Ishikawa (cell line): ENCODE results near the gene ETNK2.
A peak's percentile ranks its signal among the peaks of the same experiment; 100 is the strongest.

Experiments used
- CEBPB ChIP-seq: IDR thresholded peaks from 2 replicates; pipeline ENCODE4 v1.6.1; 2012
- CREB1 ChIP-seq: IDR thresholded peaks from 2 replicates; pipeline ENCODE4 v1.6.1; 2012; ENCODE audit warnings: low read depth
- EGR1 ChIP-seq: IDR thresholded peaks from 2 replicates; pipeline ENCODE4 v1.6.1; 2012
- EP300 ChIP-seq: IDR thresholded peaks from 2 replicates; pipeline ENCODE4 v1.6.1; 2012; ENCODE audit warnings: borderline replicate concordance
- FOXM1 ChIP-seq: IDR thresholded peaks from 2 replicates; pipeline ENCODE4 v1.6.1; 2012; ENCODE audit warnings: low read depth, borderline replicate concordance
- NFIC ChIP-seq: IDR thresholded peaks from 2 replicates; pipeline ENCODE4 v1.6.1; 2012
- RAD21 ChIP-seq: IDR thresholded peaks from 2 replicates; pipeline ENCODE4 v1.6.1; 2012; ENCODE audit warnings: low read depth
- TAF1 ChIP-seq: IDR thresholded peaks from 2 replicates; pipeline ENCODE4 v1.6.1; 2012; ENCODE audit warnings: low read depth, mild to moderate bottlenecking
- TCF12 ChIP-seq: IDR thresholded peaks from 2 replicates; pipeline ENCODE4 v1.6.1; 2012; ENCODE audit warnings: low read depth
- TEAD4 ChIP-seq: IDR thresholded peaks from 2 replicates; pipeline ENCODE4 v1.6.1; 2012
- YY1 ChIP-seq: IDR thresholded peaks from 2 replicates; pipeline ENCODE4 v1.6.1; 2012; ENCODE audit warnings: low read depth
- ZBTB7A ChIP-seq: IDR thresholded peaks from 2 replicates; pipeline ENCODE4 v1.6.1; 2012; ENCODE audit warnings: low read depth
- TF ChIP-seq, protein P1 (sequence below): IDR thresholded peaks from 2 replicates; pipeline ENCODE4 v1.6.1; 2012; ENCODE audit warnings: low read depth, mild to moderate bottlenecking
- TF ChIP-seq, protein P2 (sequence below): IDR thresholded peaks from 2 replicates; pipeline ENCODE4 v1.6.1; 2012
- TF ChIP-seq, protein P3 (sequence below): IDR thresholded peaks from 2 replicates; pipeline ENCODE4 v1.6.1; 2012

ETNK2 gene

DNA sequence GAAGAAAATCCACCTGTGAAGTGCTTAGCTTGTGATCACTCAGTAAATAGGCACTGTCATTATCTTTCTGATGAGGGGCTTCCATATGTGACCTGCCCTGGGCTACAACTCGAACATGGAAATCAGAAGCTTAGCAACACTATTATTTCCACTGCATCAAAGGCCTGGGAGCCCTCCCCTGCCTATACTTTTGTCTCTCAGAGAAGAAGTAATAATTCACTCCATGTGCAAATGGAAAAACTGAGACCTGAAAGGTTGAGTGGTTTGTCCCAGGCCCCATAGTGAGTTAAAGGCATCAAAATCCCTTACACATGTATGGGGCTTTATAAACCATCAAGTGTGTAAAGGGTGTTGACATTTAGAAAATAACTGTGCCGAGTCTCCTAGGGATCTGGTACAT is 58.1 kb downstream of the ETNK2 start:
- TF ChIP-seq FOXM1: no peak
- TF ChIP-seq NFIC: 0 out of 2 replicates have a peak, but pooled peaks have one; percentile 4

DNA sequence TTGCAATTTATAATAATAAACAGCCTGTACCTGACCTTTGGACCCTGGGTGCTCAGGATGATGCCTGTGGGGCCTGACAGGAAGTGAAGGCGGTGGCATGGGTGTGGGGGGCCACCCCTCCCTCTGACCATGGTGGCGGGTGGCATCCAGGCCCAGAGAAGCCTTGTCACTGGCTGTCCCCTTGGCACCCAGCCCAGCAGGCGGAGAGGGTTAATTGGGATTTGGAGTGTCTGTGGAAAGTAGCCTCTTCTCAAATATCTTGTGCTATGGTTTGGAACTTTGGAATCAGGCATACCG is 58.5 kb downstream of the ETNK2 start:
- no peak for TF ChIP-seq ZBTB7A
- TF ChIP-seq RAD21: no peak
- TF ChIP-seq NFIC: 0 out of 2 replicates have a peak, but pooled peaks have one; percentile 42

DNA sequence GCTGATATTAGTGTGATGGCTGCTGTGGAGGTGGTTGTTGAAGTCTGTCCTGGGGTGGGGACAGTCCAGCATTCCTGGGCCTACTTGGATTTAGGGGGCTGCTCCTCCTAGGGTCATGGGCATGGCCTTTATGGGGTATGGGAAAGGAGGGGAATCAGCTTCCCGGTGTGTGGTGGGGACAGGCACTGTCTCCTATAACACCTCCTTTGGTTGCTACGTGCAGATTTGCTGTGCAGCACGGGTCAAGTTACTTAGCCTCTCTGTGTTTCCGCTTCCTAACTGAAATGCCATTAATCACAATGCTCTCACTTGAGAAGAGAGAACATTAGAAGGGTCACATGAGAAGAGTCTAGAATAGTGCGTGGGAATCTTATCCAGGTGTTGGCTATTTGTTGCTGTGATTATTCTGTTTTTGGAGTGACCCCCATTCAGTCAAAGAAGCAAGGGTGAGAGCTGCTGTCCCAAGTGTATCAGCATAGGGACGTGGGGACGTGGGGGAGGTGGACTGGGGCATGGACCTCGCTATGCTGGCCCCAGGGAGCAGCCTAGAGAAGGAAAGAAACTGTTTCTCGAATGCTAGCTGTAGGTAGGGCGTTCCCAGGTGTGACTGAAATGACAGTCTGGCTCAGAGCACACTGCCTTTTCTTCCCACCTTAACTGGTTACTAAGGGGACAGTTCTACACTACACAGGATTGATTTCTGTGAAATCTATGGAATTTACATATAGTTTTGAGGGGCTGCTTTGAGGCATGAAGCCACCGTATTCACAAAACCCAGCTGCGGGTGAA is 59.0 kb downstream of the ETNK2 start:
- TF ChIP-seq CREB1 (no peak), TEAD4 (no peak), FOXM1 (no peak), RAD21 (no peak), NFIC (no peak), TCF12 (no peak), EGR1 (no peak), TAF1 (no peak), ZBTB7A (no peak), CEBPB (no peak), EP300 (no peak), YY1 (no peak)
- TF ChIP-seq, protein P1, sequence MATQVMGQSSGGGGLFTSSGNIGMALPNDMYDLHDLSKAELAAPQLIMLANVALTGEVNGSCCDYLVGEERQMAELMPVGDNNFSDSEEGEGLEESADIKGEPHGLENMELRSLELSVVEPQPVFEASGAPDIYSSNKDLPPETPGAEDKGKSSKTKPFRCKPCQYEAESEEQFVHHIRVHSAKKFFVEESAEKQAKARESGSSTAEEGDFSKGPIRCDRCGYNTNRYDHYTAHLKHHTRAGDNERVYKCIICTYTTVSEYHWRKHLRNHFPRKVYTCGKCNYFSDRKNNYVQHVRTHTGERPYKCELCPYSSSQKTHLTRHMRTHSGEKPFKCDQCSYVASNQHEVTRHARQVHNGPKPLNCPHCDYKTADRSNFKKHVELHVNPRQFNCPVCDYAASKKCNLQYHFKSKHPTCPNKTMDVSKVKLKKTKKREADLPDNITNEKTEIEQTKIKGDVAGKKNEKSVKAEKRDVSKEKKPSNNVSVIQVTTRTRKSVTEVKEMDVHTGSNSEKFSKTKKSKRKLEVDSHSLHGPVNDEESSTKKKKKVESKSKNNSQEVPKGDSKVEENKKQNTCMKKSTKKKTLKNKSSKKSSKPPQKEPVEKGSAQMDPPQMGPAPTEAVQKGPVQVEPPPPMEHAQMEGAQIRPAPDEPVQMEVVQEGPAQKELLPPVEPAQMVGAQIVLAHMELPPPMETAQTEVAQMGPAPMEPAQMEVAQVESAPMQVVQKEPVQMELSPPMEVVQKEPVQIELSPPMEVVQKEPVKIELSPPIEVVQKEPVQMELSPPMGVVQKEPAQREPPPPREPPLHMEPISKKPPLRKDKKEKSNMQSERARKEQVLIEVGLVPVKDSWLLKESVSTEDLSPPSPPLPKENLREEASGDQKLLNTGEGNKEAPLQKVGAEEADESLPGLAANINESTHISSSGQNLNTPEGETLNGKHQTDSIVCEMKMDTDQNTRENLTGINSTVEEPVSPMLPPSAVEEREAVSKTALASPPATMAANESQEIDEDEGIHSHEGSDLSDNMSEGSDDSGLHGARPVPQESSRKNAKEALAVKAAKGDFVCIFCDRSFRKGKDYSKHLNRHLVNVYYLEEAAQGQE: no peak
- TF ChIP-seq, protein P2, sequence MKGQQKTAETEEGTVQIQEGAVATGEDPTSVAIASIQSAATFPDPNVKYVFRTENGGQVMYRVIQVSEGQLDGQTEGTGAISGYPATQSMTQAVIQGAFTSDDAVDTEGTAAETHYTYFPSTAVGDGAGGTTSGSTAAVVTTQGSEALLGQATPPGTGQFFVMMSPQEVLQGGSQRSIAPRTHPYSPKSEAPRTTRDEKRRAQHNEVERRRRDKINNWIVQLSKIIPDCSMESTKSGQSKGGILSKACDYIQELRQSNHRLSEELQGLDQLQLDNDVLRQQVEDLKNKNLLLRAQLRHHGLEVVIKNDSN: no peak
- TF ChIP-seq, protein P3, sequence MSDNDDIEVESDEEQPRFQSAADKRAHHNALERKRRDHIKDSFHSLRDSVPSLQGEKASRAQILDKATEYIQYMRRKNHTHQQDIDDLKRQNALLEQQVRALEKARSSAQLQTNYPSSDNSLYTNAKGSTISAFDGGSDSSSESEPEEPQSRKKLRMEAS: no peak

DNA sequence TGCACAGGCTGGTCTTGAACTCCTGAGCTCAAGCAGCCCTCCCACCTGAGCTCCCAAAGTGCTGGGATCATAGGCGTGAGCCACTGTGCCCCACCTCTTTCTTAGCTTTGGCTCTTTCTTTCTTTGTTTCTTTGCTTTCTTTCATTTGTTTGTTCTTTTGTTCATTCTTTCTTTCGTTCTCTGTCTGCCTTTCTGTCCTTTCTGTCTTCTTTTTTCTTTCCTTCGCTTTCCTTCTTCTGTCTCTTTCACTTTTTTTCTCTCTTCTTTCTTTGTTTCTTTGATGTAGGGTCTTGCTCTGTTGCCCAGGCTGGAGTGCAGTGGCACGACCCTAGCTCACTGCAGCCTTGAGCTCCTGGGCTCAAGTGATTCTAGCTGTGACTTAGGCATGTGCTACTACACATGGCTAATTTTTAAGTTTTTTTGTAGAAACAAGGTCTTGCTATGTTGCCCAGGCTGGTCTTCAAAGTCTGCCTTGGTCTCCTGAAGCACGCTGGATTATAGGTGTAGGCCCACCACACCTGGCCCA is 60.0 kb downstream of the ETNK2 start:
- TF ChIP-seq EP300 (no peak), TAF1 (no peak), YY1 (no peak), NFIC (no peak), FOXM1 (no peak), RAD21 (no peak), CREB1 (no peak), TEAD4 (no peak), TCF12 (no peak), EGR1 (no peak), CEBPB (no peak), ZBTB7A (no peak)
- TF ChIP-seq, protein P1: no peak
- TF ChIP-seq, protein P3: no peak
- TF ChIP-seq, protein P2: no peak

DNA sequence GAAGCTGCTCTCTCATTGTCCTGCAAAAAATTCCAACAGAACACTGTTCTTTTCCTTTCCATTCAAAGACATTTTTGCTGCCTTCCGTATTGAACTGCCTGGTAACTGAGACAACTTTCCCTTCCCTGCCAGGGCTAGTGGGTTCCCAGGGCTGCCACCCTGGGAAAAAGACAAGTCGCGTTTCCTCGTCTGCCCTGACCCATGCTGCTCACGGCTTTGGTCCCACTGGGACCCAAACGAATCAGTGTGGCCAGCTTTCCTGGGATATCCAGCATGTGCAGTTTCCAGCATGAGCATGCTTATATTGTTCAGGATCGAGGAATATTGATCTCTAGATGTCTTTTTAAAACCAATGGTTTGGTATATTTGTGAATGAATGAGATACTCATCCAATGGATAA is 60.8 kb downstream of the ETNK2 start:
- TF ChIP-seq CEBPB (no peak), NFIC (no peak), TCF12 (no peak), CREB1 (no peak), EP300 (no peak), EGR1 (no peak), TEAD4 (no peak), FOXM1 (no peak), ZBTB7A (no peak), YY1 (no peak)
- TF ChIP-seq, protein P1: no peak
- TF ChIP-seq, protein P3: no peak
